Progenitor cell of endocrine pancreas (in vitro differentiated cells): ENCODE results near the gene PRSS57. TPM values are rescaled to one million over a fixed set of nuclear protein-coding genes. Genes with fewer than 3 reads are reported as not detected.

Experiments used
- DNase-seq: peaks from one replicate; pipeline ENCODE4 v3.0.0; 2021; ENCODE audit warnings: low spot score; ENCODE audit not compliant: unreplicated experiment
- H3K27ac Mint-ChIP-seq: 2 replicates; pipeline ENCODE4 v1.8.0; 2021; ENCODE audit warnings: mild to moderate bottlenecking, moderate library complexity, mixed read lengths
- H3K27me3 Mint-ChIP-seq: 2 replicates; pipeline ENCODE4 v1.8.0; 2021; ENCODE audit warnings: mixed read lengths
- H3K36me3 Mint-ChIP-seq: 2 replicates; pipeline ENCODE4 v1.8.0; 2022; ENCODE audit warnings: mixed read lengths; ENCODE audit not compliant: insufficient read depth
- H3K4me1 Mint-ChIP-seq: 2 replicates; pipeline ENCODE4 v1.8.0; 2021; ENCODE audit warnings: low read depth, mixed read lengths
- H3K4me3 Mint-ChIP-seq: 2 replicates; pipeline ENCODE4 v1.8.0; 2021; ENCODE audit warnings: low read depth, mild to moderate bottlenecking, moderate library complexity, mixed read lengths
- H3K9me3 Mint-ChIP-seq: 2 replicates; pipeline ENCODE4 v1.8.0; 2021; ENCODE audit warnings: low read depth, mixed read lengths
- total RNA-seq: library from RNA; stranded (reverse); gene quantifications from 2 replicates; pipeline ENCODE4 v1.2.1, GENCODE V29; 2021
- TF ChIP-seq, protein P1 (sequence below): fragments of 200-600 bp; sonication (generic); IDR thresholded peaks from one replicate; pipeline ENCODE4 v1.5.0; 2021; ENCODE audit warnings: antibody characterized with exemption, mild to moderate bottlenecking; ENCODE audit not compliant: unreplicated experiment

PRSS57 gene
- total RNA-seq, 1 donor from 2014 or later, result not detected

DNA sequence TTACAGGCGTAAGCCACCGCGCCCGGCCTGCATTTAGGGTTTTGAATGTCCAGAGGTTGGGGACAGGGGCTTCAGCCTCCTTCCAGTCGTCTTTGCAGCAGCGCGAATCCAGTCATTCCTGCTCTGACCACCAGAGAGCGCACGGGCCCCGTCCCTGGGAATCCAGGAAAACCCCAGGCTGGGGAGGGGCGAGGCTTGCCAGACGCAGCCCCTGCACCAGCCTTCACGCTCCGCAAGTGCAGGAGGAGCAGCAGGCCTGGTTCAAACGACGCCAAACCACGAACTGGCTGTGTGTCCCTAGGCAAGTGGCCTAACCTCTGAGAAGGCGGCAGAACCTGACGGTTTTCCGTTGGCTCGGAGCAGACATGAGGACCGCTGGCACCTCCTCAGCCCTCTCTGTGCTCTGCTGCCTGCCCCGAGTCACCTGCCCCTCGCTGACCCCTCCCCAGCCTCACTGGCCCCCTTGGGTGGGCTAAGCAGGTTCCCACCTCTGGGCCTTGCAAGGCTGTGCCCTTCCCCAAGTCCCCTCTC lies 30.3 kb downstream of the PRSS57 start:
- H3K27ac Mint-ChIP-seq, result peak overlapping the region; percentile 76
- peaks cover 18% of the 10 kb centered on the region for H3K4me1 Mint-ChIP-seq
- no peaks in the 10 kb centered on the region for H3K27me3 Mint-ChIP-seq
- H3K4me3 Mint-ChIP-seq, result peak overlapping the region; percentile 77
- H3K9me3 Mint-ChIP-seq, result peaks cover 3% of the 10 kb centered on the region
- TF ChIP-seq, protein P1, sequence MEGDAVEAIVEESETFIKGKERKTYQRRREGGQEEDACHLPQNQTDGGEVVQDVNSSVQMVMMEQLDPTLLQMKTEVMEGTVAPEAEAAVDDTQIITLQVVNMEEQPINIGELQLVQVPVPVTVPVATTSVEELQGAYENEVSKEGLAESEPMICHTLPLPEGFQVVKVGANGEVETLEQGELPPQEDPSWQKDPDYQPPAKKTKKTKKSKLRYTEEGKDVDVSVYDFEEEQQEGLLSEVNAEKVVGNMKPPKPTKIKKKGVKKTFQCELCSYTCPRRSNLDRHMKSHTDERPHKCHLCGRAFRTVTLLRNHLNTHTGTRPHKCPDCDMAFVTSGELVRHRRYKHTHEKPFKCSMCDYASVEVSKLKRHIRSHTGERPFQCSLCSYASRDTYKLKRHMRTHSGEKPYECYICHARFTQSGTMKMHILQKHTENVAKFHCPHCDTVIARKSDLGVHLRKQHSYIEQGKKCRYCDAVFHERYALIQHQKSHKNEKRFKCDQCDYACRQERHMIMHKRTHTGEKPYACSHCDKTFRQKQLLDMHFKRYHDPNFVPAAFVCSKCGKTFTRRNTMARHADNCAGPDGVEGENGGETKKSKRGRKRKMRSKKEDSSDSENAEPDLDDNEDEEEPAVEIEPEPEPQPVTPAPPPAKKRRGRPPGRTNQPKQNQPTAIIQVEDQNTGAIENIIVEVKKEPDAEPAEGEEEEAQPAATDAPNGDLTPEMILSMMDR, result peak; percentile 94
- peak; percentile 88 for DNase-seq
- peaks cover 2% of the 10 kb centered on the region for H3K36me3 Mint-ChIP-seq

DNA sequence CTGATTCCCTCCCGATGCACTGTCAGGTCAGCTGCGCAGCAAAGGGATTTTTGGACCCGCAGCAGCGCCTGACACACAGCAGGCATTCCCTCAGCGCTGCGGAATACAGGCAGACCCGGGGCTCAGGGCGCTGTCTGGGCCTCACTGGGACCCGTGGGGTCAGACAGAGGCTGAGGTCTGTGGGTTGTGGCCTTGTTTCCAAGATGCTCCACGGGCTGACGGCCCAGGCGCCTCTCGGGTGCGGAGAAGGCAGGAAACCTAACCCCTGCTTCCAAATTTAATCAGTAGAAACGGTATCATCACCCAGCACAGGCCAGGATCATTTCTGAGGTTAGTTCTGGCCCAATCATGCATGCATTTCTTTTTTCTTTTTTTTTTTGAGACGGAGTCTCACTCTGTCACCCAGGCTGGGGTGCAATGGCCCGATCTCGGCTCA lies 31.6 kb downstream of the PRSS57 start:
- DNase-seq, result no peak
- Mint-ChIP-seq H3K4me3 (peak overlapping the region; percentile 77), H3K4me1 (peaks cover 18% of the 10 kb centered on the region), H3K9me3 (no peaks in the 10 kb centered on the region), H3K27me3 (no peaks in the 10 kb centered on the region), H3K36me3 (no peaks in the 10 kb centered on the region), H3K27ac (peak overlapping the region; percentile 92)
- TF ChIP-seq, protein P1, result no peak

DNA sequence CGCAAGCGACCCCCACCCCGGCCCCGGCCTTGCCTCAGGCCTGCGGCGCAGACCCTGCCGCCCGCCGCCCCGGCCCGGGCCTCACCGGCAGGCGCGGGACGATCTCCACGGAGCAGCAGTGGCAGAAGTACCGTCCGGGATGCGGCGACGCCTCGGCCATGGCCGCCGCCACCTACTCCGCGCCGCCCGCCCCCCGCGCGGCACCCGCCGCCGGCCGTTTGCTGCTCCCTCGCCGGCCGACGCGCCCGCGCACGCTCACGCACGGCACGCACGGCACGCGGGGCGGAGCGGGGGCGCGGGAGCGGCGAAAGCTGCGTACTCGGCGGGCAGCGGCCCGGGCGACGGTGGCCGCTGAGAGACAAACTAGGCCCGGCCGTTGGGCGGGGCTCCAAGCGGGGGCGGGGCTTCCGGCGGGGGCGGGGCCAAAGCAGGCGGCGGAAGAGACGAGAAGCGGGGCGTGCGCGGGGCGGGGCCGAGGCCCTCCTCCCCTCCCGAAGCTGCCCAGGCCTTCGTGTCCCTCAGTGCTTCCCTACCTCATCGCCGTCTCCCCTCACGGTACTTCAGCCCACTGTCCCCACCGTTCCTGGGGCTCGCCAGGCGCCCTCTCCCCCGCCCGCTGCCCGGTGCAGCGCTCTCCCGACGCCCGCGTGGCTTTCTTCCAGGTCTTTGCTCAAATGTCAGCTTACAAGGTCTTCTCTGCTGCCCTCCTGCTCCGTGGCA lies 32.1 kb downstream of the PRSS57 start, which contains the start of gene RNF126:
RNF126 (minus strand) TSS at position 253 of the 720 bp plus-strand sequence; CDS start at position 160, 93 bp downstream.
- no peaks in the 10 kb centered on the region for H3K36me3 Mint-ChIP-seq
- H3K27me3 Mint-ChIP-seq, result no peaks in the 10 kb centered on the region
- H3K9me3 Mint-ChIP-seq, result no peaks in the 10 kb centered on the region
- peak within 1 kb of the TSS; percentile 77 for H3K4me3 Mint-ChIP-seq
- TF ChIP-seq, protein P1, result no peak
- peak; percentile 84 for DNase-seq
- peaks cover 18% of the 10 kb centered on the region for H3K4me1 Mint-ChIP-seq
- H3K27ac Mint-ChIP-seq, result peak within 1 kb of the TSS; percentile 92

DNA sequence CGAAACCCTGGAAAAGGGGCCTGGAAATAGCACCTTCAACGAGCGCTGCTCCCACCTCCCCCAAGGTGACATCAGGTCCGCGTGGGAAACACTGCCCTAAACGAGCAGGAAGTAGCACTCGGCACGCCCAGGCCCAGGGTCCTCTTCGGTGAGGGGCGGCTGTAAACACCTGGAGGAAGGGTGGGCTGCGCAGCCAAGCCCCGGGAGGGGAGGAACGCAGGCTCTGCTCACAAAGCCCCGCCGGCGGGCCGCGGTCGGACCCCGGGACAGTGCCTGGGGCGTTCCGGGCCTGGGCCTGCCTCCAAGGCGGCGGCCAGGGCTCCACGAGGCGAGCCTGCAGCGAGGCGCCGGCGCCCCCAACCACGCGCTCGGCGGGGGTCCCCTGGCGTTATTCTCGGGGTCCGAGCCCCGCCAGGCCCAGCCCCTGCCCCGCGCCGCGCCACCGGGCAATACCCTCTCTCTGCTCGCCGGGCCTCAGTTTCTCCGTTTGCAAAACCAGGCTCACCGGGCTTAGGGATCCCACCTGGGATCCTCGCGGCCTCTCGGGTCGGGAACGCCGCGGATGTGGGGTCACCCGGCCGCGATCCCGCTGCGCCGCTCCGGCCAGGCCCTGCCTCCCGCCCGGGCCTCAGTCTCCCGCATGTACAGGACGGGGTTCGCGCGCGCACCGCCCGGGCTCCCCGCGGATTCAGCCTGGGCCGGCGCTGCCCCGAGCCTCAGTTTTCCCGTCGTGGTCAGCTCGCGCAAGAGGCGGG lies 32.9 kb downstream of the PRSS57 start:
- H3K27me3 Mint-ChIP-seq, result no peaks in the 10 kb centered on the region

More for the DNA sequence above, 32.9 kb downstream of the PRSS57 start:
- H3K9me3 Mint-ChIP-seq, result no peaks in the 10 kb centered on the region
- no peak for DNase-seq
- H3K4me3 Mint-ChIP-seq, result peak overlapping the region; percentile 74
- H3K27ac Mint-ChIP-seq, result peak overlapping the region; percentile 92
- TF ChIP-seq, protein P1, result no peak
- no peaks in the 10 kb centered on the region for H3K36me3 Mint-ChIP-seq
- peaks cover 18% of the 10 kb centered on the region for H3K4me1 Mint-ChIP-seq
